Activated CD4-positive, alpha-beta T cell treated with anti-CD3 and anti-CD28 coated beads, Interleukin-2, Interleukin-6, amounts not matched to agents 100 ng/mL and 50 ng/mL, durations not matched to agents 16 hours and 8 hours (primary cell): Measurements from ENCODE around the gene IL12RB2.
"Not testable (repeated sequence)": the region's sequence is repeated elsewhere in the genome, so short reads cannot be mapped to it uniquely, and the experiment has no call there.

Source experiments
- DNase-seq: peaks from one replicate; pipeline ENCODE4 v3.0.0-alpha.2; 2020

The IL12RB2 gene

DNA sequence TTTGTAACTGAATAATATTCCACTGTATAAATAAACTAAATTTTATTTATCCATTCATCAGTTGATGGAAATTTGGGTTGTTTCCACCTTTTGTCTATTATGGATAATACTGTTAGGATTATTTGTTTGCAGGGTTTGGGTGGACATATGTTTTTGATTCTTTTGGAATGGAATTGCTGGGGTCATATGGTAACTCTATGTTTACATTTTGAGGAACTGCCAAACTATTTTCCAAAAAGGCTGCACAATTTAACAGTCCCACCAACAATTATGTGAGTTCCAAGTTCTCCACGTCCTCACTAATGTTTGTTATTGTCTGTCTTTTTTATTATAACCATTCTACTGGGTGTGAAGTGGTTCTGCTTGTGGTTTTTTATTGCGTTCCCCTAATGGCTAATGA lies 126.8 kb downstream of the IL12RB2 start:
- DNase-seq: no peak

DNA sequence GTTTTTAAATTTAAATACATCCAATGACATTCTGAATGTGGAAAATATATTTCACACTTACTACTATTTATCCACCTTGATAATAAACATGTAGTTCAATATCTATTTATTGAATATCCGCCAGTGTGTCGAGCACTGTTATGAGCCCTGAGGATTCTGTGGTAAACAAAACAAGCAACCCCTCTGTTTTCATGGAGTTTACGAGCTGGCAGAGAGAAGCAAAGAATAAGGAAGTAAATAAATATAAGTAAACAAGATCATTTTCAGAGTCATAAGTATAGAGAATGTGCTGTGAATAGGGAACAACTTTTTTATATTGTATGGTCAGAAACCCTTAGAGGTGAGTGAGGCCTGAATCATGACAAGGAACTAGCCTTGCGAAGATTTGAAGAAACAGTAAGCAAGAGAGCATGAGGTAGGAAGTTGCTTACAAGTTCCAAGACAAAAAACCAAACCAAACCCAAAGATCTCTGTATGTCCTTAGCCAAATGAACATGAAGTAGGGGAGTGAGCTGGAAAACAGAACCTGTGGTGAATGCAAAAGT lies 128.9 kb downstream of the IL12RB2 start:
- no peak for DNase-seq

DNA sequence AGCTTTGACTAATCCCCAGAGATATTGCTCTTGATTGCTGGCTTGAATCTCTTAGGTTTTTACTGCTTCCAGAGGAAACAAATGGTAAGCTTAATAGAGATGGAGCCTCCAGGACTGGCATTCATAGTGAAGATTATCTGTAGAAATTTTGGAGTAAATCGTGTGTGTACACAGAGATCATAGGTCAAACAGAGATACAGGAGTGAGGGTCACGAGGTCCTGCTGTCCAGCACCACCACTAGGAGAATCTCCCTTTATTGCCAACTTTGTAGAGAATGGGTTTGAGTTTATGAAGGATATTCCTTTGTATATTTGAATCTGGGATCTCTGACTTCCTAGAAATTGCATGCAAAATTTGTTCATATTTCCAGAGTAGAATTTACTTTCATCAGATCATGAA lies 130.3 kb downstream of the IL12RB2 start:
- DNase-seq: no peak

GRCh38 chr1:67439277-67440029 lies 131.8 kb downstream of the IL12RB2 start:
- DNase-seq: no peak

GRCh38 chr1:67440339-67440738 lies 132.7 kb downstream of the IL12RB2 start:
- DNase-seq: no peak

- no peak for DNase-seq
These were observed 133.5 kb downstream of the IL12RB2 start for GRCh38 chr1:67441183-67441582.

DNA sequence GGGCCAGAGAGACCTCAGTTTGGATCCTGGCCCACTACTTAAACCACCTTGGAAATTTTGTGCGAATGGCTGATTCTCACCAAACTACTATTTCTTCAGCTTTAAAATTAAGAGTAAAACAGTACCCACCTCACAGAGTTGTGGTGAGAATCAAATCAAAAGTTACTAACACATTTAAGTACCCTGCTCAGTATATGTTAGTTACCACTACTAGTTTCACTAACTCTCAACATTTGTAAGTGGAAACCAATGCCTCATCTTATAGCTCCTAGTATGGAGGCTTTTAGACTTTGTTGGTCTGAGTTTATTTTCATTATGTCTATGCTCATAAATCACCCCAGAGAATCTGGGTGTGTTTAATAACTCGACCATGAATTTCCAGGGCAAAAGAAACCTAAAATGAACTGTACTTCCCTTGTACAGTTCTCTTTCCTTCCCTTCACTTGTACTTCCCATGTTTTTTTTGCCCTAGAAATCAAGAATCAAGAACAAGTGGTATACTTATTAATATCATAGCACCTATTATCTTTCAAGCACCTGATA lies 134.1 kb downstream of the IL12RB2 start:
- no peak for DNase-seq

- not testable (repeated sequence) for DNase-seq
These were observed 138.3 kb downstream of the IL12RB2 start for GRCh38 chr1:67446014-67446413.
